Fibroblast of skin of right quadriceps (primary cell): ENCODE data around the gene FLNB.

Experiments used
- DNase-seq: peaks from one replicate; pipeline ENCODE4 v3.0.0-alpha.2; 2013

Gene FLNB

GRCh38 chr3:58173029-58173668 lies 164.9 kb downstream of the FLNB start:
- DNase-seq: no peak

- peak; percentile 29 for DNase-seq
These were observed 165.6 kb downstream of the FLNB start for GRCh38 chr3:58173669-58174398.

DNA sequence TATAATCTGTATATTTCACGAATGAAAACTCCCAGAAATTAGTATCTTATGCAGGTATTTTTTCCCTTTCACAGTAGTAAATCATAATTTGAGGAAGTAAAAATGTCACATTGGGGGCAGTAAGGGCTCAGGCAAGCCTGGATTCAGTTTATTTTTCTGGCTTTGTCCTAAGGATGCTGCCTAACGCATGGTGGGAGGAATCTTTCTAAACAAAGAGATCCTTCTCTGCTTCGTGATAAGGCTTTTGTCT lies 166.9 kb downstream of the FLNB start:
- DNase-seq: no peak

GRCh38 chr3:58175437-58176184 lies 167.4 kb downstream of the FLNB start:
- peak; percentile 43 for DNase-seq

- DNase-seq: no peak
These were observed 167.9 kb downstream of the FLNB start for GRCh38 chr3:58176185-58176530.

GRCh38 chr3:58176827-58177489 lies 168.7 kb downstream of the FLNB start:
- DNase-seq: no peak

GRCh38 chr3:58177747-58178527 lies 169.7 kb downstream of the FLNB start:
- DNase-seq: peak; percentile 78

- DNase-seq: no peak
These were observed 170.5 kb downstream of the FLNB start for GRCh38 chr3:58178528-58179234.

GRCh38 chr3:58179235-58180098 lies 171.2 kb downstream of the FLNB start:
- DNase-seq: no peak

GRCh38 chr3:58180099-58180880 lies 172.1 kb downstream of the FLNB start:
- no peak for DNase-seq

DNA sequence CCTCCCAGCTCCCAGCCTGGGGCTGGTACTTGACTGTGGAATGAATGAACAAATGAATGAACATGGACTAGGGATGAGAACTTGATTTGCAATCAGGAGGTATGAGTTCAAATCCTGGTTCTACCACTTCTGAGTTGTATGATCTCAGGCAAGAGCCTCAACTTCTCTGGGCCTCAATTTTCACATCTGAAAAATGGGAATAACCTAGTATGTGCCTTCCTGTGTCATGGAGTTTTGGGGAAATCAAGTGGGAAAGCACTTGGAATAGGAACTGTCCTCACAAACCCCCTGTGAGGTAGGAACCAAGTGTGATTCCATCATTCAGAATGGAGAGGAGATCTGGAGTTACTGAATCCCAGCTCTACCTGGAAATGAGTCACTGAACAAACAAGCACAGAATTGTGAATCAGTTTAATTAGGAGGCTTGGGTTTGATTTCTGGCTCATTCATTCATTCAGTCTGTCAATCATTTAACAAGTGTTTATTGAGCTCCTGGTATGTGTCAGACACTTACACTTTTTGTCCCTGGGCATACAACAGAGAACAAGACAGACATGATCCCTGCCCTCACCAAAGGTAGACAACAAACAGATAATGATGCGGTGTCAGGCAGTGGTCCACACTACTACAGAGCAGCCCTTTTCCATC lies 172.8 kb downstream of the FLNB start:
- DNase-seq: no peak

- no peak for DNase-seq
These were observed 175.0 kb downstream of the FLNB start for GRCh38 chr3:58183221-58183620.

DNA sequence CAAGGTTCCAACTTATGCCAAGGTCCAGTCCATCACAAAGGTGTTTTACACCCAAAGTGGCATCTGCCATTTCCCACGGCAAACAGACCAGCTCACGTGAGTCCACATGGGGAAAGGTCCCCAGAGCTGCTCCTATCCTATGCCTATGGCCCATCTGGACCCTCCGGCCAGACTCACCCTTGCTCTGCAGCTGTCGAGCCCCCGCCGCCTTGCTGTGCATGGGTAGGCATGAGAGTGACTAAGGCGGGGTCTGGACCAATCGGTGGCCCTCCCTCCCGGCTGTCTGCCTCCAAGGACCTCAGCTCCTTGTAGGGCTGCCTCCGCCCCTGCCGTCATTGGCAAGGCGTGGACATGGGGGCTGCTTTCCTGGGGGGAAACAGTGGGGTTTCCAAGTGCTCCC lies 175.7 kb downstream of the FLNB start:
- DNase-seq: no peak

GRCh38 chr3:58184309-58184981 lies 176.2 kb downstream of the FLNB start:
- DNase-seq: no peak

- no peak for DNase-seq
These were observed 176.7 kb downstream of the FLNB start for GRCh38 chr3:58184982-58185360.

GRCh38 chr3:58188173-58188564 lies 179.9 kb downstream of the FLNB start:
- no peak for DNase-seq

DNA sequence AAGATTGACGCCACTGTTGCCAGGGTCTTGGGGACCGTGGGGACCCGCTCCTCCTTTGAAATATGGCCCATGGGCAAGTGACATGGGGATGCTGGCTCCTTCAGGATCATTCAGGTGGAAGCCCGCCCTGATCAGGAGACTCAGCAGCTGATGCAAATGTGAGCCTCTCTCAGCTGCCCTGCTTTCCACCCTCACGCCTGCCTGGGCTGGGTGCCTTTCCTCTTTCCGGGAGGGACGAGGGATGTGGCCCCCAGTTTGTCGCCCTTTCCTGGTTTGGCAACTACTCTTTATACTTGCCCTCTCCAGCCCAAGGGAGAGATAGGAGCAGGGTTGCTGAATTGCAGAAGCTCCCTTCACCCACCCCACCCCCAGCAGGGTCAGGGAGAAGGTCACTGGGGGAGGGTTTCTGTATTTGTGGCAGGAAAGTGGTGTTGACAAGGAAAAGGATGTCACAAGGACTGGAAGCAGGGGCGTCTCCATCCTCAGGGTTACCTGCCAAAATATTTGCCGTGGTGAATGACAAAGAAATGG lies 180.8 kb downstream of the FLNB start:
- DNase-seq: no peak

DNA sequence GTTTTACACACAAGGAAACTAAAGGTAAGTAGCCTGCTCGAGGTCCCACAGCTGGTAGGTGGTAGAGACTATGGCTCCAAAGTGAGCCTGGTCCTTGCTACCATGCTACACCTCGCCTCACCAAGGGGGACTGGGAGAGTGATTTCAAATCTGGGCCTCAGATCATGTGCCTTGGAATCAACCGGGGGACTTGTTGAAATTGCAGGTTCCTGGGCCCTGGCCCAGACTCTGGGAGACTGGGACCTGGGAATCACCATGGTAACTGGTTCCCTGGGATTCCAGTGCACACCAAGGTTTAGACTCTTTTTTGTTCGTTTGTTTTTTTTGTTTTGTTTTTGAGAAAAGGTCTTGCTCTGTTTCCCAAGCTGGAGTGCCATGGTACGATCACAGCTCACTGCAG lies 181.5 kb downstream of the FLNB start:
- DNase-seq: no peak

DNA sequence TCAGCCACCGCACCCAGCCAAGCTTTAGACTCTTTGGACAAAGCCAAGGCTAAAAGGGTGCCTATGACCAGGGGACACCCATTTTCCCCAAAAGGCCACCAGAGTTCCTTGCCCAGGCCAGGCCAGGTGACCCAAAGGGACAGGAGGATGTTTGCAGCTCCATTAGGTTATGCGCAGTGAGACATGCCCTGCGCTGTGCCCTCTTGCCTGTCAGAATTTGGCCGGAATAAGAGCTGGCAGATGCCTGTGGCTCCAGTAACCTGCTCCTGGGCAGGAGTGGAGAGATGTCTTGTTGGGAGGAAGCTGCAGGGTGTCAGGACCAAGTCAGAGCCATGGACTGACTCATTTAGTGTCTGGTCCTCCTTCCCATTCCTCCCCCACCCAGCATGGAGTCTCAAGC lies 182.1 kb downstream of the FLNB start:
- DNase-seq: no peak
